K562 (cell line): ENCODE results near the gene H2BK1. TPM values are rescaled to one million over a fixed set of nuclear protein-coding genes. Genes with fewer than 3 reads are reported as not detected.

ENCODE experiments used
- ATAC-seq: fragments of 200-7000 bp; cut with Tn5 transposase; 3 replicates; pipeline ENCODE4 v1.9.1; 2020; ENCODE audit warnings: moderate library complexity
- BruUV-seq: library from RNA; stranded (reverse); fragments of 400-500 nt; replicated peaks from 2 replicates; lab custom pipeline; 2021; lab: Mats Ljungman, UMichigan
- CTCF ChIA-PET: fragments of 300-600 bp; formaldehyde crosslinking; extraction: SDS; loops from one replicate; lab custom pipeline; 2021; ENCODE audit warnings: low intra/inter-chr PET ratio; lab: Yijun Ruan, JAX
- POLR2A ChIA-PET: fragments of 300-600, 350-650 bp; sonication (Branson Sonifier 250); formaldehyde crosslinking; extraction: SDS; loops from one replicate; lab custom pipeline; 2021; ENCODE audit warnings: antibody characterized with exemption, inconsistent platforms; lab: Yijun Ruan, JAX
- DNase-seq, 4 experiments: peaks; one replicate each; pipeline versions ENCODE4 v3.0.0 to v3.0.0-alpha.2; 2011 to 2018; ENCODE audit warnings: low spot score in 3 of 4, mixed read lengths in 3 of 4; ENCODE audit errors: extremely low read depth in 1 of 4
- FAIRE-seq: peaks from 2 replicates; lab custom pipeline; 2011; peaks lifted over from hg19 to GRCh38; lab: Jason Lieb, UNC
- H2AFZ ChIP-seq: 2 replicates; pipeline ENCODE4 v1.6.0; 2011; ENCODE audit warnings: low read depth, low read length, control low read depth, inconsistent platforms
- H3K27ac ChIP-seq: fragments of 200-600 bp; 3 replicates; pipeline ENCODE4 v1.8.0; 2011; ENCODE audit warnings: low read depth, mild to moderate bottlenecking, control low read depth, inconsistent platforms, low read length, moderate library complexity, mixed read lengths; ENCODE audit errors: extremely low read depth
- H3K27me3 ChIP-seq, 2 experiments: fragments of 300-600 bp in 1 of 2; 2 replicates in 1 of 2; 3 replicates in 1 of 2; pipeline versions ENCODE4 v1.6.0 to v1.8.0; 2011; ENCODE audit warnings: inconsistent platforms in 2 of 2, low read length in 2 of 2, mild to moderate bottlenecking in 1 of 2, mixed read lengths in 1 of 2, moderate library complexity in 1 of 2; ENCODE audit not compliant: control insufficient read depth in 2 of 2, insufficient read depth in 2 of 2
- H3K36me3 ChIP-seq: fragments of 300-600 bp; 3 replicates; pipeline ENCODE4 v1.8.0; 2011; ENCODE audit warnings: mild to moderate bottlenecking, low read length, inconsistent platforms; ENCODE audit not compliant: control insufficient read depth, insufficient read depth
- H3K4me1 ChIP-seq, 2 experiments: fragments of 200-600 bp in 1 of 2; replicated peaks in 1 of 2; 2 replicates in 1 of 2; 3 replicates in 1 of 2; pipeline versions ENCODE4 v1.5.1 to v1.8.0; 2011; ENCODE audit warnings: inconsistent platforms in 2 of 2, low read length in 2 of 2, mild to moderate bottlenecking in 1 of 2, mixed read lengths in 1 of 2, moderate library complexity in 1 of 2; ENCODE audit not compliant: control insufficient read depth in 2 of 2, insufficient read depth in 2 of 2
- H3K4me2 ChIP-seq: 2 replicates; pipeline ENCODE4 v1.6.1; 2011; ENCODE audit warnings: low read length, control low read depth, inconsistent platforms, mixed read lengths; ENCODE audit not compliant: insufficient read depth
- H3K4me3 ChIP-seq: fragments of 200-600 bp; sonication (generic), shearing (Covaris generic); 2 replicates; pipeline ENCODE4 v1.5.1; 2016; ENCODE audit warnings: control low read depth, inconsistent platforms
- H3K79me2 ChIP-seq: fragments of 200-600 bp; 3 replicates; pipeline ENCODE4 v1.8.0; 2011; ENCODE audit warnings: low read length, inconsistent platforms; ENCODE audit not compliant: control insufficient read depth, insufficient read depth
- H3K9ac ChIP-seq, 2 experiments: 2 replicates each; pipeline versions ENCODE4 v1.6.0 to v1.6.1; 2011; ENCODE audit warnings: low read depth in 2 of 2, low read length in 2 of 2, control low read depth in 1 of 2, inconsistent platforms in 1 of 2, mild to moderate bottlenecking in 1 of 2, mixed read lengths in 1 of 2; ENCODE audit not compliant: insufficient read depth in 1 of 2
- H3K9me1 ChIP-seq: one replicate; pipeline ENCODE4 v1.6.0; 2011; ENCODE audit warnings: inconsistent platforms, mild to moderate bottlenecking, low read length, moderate library complexity; ENCODE audit not compliant: control insufficient read depth, insufficient read depth
- H3K9me3 ChIP-seq: replicated peaks from 2 replicates; pipeline ENCODE4 v1.5.1; 2011; ENCODE audit warnings: low read depth, low read length, inconsistent platforms; ENCODE audit not compliant: control insufficient read depth, insufficient read depth
- H4K20me1 ChIP-seq: replicated peaks from 2 replicates; pipeline ENCODE4 v1.6.1; 2011; ENCODE audit warnings: low read length, inconsistent platforms, mixed read lengths; ENCODE audit not compliant: control insufficient read depth, insufficient read depth
- BCOR ChIP-seq: fragments of 450-650 bp; IDR thresholded peaks from 2 replicates; pipeline ENCODE4 v1.6.1; 2016
- CBFA2T2 ChIP-seq: fragments of 450-650 bp; conservative IDR thresholded peaks from 2 replicates; pipeline ENCODE4 v1.6.1; 2017; ENCODE audit warnings: mild to moderate bottlenecking
- CC2D1A ChIP-seq: fragments of 450-650 bp; IDR thresholded peaks from 2 replicates; pipeline ENCODE4 v1.6.1; 2017; ENCODE audit warnings: mild to moderate bottlenecking
- ELF1 ChIP-seq: fragments of 200-800 bp; sonication (Bioruptor generic); IDR thresholded peaks from 2 replicates; pipeline ENCODE4 v1.6.1; 2016; ENCODE audit warnings: missing genetic modification characterization, missing compliant biosample characterization
- ESRRA ChIP-seq: fragments of 450-650 bp; IDR thresholded peaks from 2 replicates; pipeline ENCODE4 v1.6.1; 2014; ENCODE audit warnings: low read depth, mild to moderate bottlenecking, moderate library complexity, borderline replicate concordance
- LARP7 ChIP-seq: fragments of 450-650 bp; IDR thresholded peaks from 2 replicates; pipeline ENCODE4 v1.6.1; 2016
- MTA2 ChIP-seq: fragments of 450-650 bp; IDR thresholded peaks from 2 replicates; pipeline ENCODE4 v1.6.1; 2016; ENCODE audit warnings: low read depth
- POU5F1 ChIP-seq: fragments of 150-350 bp; IDR thresholded peaks from 2 replicates; pipeline ENCODE4 v1.6.1; 2014; ENCODE audit warnings: borderline replicate concordance, low read length, low read depth, mild to moderate bottlenecking; ENCODE audit not compliant: partially characterized antibody
- PTBP1 ChIP-seq: fragments of 200-400 bp; formaldehyde crosslinking; IDR thresholded peaks from 2 replicates; pipeline ENCODE4 v1.6.1; 2017; ENCODE audit warnings: low read depth, low read length
- SIRT6 ChIP-seq: IDR thresholded peaks from one replicate; pipeline ENCODE4 v1.6.1; 2012; ENCODE audit warnings: low read depth, mild to moderate bottlenecking, control low read depth, inconsistent platforms, low read length, moderate library complexity
- SRSF7 ChIP-seq: fragments of 200-400 bp; formaldehyde crosslinking; optimal IDR thresholded peaks from 2 replicates; pipeline ENCODE3; 2017; ENCODE audit warnings: mild to moderate bottlenecking, low read depth, low read length
- YY1 ChIP-seq, 3 experiments: IDR thresholded peaks; 2 replicates each; pipeline ENCODE4 v1.6.1; 2011; ENCODE audit warnings: low read length in 2 of 3, mild to moderate bottlenecking in 2 of 3, moderate library complexity in 2 of 3, borderline replicate concordance in 1 of 3, control low read depth in 1 of 3, low read depth in 1 of 3; ENCODE audit not compliant: insufficient read depth in 3 of 3, insufficient replicate concordance in 2 of 3, control insufficient read depth in 1 of 3, insufficient read length in 1 of 3; ENCODE audit errors: extremely low read depth in 1 of 3
- ZZZ3 ChIP-seq: fragments of 450-650 bp; IDR thresholded peaks from 2 replicates; pipeline ENCODE4 v1.6.1; 2016; ENCODE audit warnings: antibody characterized with exemption, mild to moderate bottlenecking, moderate library complexity
- WGBS: fragments of 100-300 bp; shearing (Covaris generic); methylation state at CpG from one replicate; pipeline ENCODE4 v1.1.6; 2016; ENCODE audit warnings: low coverage, mixed read lengths; ENCODE audit not compliant: insufficient coverage; ENCODE audit errors: missing lambda C conversion rate; 5-methylcytosine and 5-hydroxymethylcytosine counted together
- in situ Hi-C: fragments of 300-500 bp; cut with MboI; formaldehyde crosslinking; loops from 4 replicates; pipeline ENCODE4 v1.15.0; 2018; ENCODE audit warnings: inconsistent platforms, mixed read lengths
- intact Hi-C: fragments of 100-400 bp; cut with micrococcal nuclease; formaldehyde crosslinking; loops from 2 replicates; pipeline ENCODE4 v1.14.2; 2022
- polyA plus RNA-seq, 8 experiments: library from polyadenylated mRNA; depleted of rRNA in 4 of 8; stranded (reverse) in 5 of 8; unstranded in 3 of 8; fragments of >200 nt; fragmentation: Nextera tagmentation in 2 of 8; fragmentation: Illumina TruSeq in 1 of 8; extraction: Ambion mirVana in 2 of 8; extraction: Trizol in 1 of 8; gene quantifications; 2 replicates each; pipeline versions ENCODE4 v1.2.1 to v1.2.3, GENCODE V29; 2011 to 2014; ENCODE audit warnings: inconsistent platforms in 1 of 8, missing spikeins in 1 of 8
- total RNA-seq, 7 experiments: library from RNA; depleted of rRNA in 6 of 7; stranded (reverse); fragments of >200 nt in 6 of 7; fragmentation: Illumina TruSeq in 2 of 7; extraction: Trizol in 2 of 7; gene quantifications; 2 replicates each; pipeline versions ENCODE4 v1.2.1 to v1.2.3, GENCODE V29; 2011 to 2021; ENCODE audit warnings: low replicate concordance in 1 of 7
- TF ChIP-seq, protein P1 (sequence below): fragments of 450-650 bp; IDR thresholded peaks from 2 replicates; pipeline ENCODE4 v1.6.1; 2016; ENCODE audit warnings: missing biosample characterization, missing genetic modification characterization

The H2BK1 gene
- total and polyA plus RNA-seq, 9 of the 15 experiments (the other 6 are each of a cell fraction or from before 2014, with no cell fraction given): not detected

GRCh38 chr7:151257990-151258389 is 47.7 kb upstream of the H2BK1 start:
- H3K36me3 ChIP-seq: no peaks in the 10 kb centered on the region
- 0 out of 5 replicates have a peak, but pooled peaks cover 0 to 2% of the 10 kb centered on the region in 2 experiments for H3K4me1 ChIP-seq
- H3K4me3 ChIP-seq: no peak overlapping the region
- ChIA-PET CTCF (no interaction called here), POLR2A (no interaction called here)
- 9% methylated on average over 7 of the region's 7 CpGs for WGBS
- FAIRE-seq (no peak), DNase-seq (no peak), ATAC-seq (no peak)
- H3K79me2 ChIP-seq: no peaks in the 10 kb centered on the region
- TF ChIP-seq POU5F1 (no peak), MTA2 (no peak), YY1 (IDR thresholded peaks at IDR 0.05; ENCODE audit: borderline replicate concordance in 1 of 3, control insufficient read depth in 1 of 3, extremely low read depth in 1 of 3, insufficient read depth in 3 of 3, insufficient read length in 1 of 3, insufficient replicate concordance in 2 of 3, low read depth in 1 of 3, low read length in 2 of 3) (no peak), CBFA2T2 (no peak), ESRRA (no peak), LARP7 (no peak), CC2D1A (no peak), SIRT6 (no peak), SRSF7 (no peak), ZZZ3 (no peak), PTBP1 (no peak), ELF1 (tag) (no peak), BCOR (no peak)
- TF ChIP-seq, protein P1, sequence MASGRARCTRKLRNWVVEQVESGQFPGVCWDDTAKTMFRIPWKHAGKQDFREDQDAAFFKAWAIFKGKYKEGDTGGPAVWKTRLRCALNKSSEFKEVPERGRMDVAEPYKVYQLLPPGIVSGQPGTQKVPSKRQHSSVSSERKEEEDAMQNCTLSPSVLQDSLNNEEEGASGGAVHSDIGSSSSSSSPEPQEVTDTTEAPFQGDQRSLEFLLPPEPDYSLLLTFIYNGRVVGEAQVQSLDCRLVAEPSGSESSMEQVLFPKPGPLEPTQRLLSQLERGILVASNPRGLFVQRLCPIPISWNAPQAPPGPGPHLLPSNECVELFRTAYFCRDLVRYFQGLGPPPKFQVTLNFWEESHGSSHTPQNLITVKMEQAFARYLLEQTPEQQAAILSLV (tag): no peak
- peaks cover 64 to 95% of the 10 kb centered on the region in 2 experiments for H3K27me3 ChIP-seq
- intact Hi-C loops (no loop called here), in situ Hi-C loops (no loop called here)
- H3K9me1 ChIP-seq: no peaks in the 10 kb centered on the region
- H3K4me2 ChIP-seq: no peak overlapping the region
- H4K20me1 ChIP-seq: peaks cover 13% of the 10 kb centered on the region
- BruUV-seq: no TSS peak
- no peaks in the 10 kb centered on the region; the same call in 1 of the 2 replicates for H3K9me3 ChIP-seq
- no peak overlapping the region for H2AFZ ChIP-seq
- H3K27ac ChIP-seq: no peak overlapping the region
- H3K9ac ChIP-seq: no peak overlapping the region
